Right kidney (tissue), 1 donor: Measurements from ENCODE around the gene METTL1.
"Not testable (repeated sequence)": the region's sequence is repeated elsewhere in the genome, so short reads cannot be mapped to it uniquely, and the experiment has no call there.

Experiments
- DNase-seq: peaks from one replicate; pipeline ENCODE4 v3.0.0-alpha.2; 2016

The METTL1 gene

GRCh38 chr12:57724003-57724935, 47.6 kb downstream of the METTL1 start:
- DNase-seq, result no peak

GRCh38 chr12:57723630-57723962, 48.3 kb downstream of the METTL1 start:
- no peak for DNase-seq

- no peak for DNase-seq
Observed at GRCh38 chr12:57722716-57723629, 48.9 kb downstream of the METTL1 start.

- DNase-seq, result not testable (repeated sequence)
Observed at GRCh38 chr12:57721846-57722608, 49.9 kb downstream of the METTL1 start.

GRCh38 chr12:57720606-57721595, 51.0 kb downstream of the METTL1 start:
- DNase-seq, result no peak

- DNase-seq, result no peak
Observed at GRCh38 chr12:57719777-57720605, 51.9 kb downstream of the METTL1 start.

GRCh38 chr12:57718641-57719528, 53.0 kb downstream of the METTL1 start:
- DNase-seq, result no peak
